A673 (cell line): ENCODE results near the gene ETV6. TPM values are rescaled to one million over a fixed set of nuclear protein-coding genes. Genes with fewer than 3 reads are reported as not detected.
"Not testable (repeated sequence)": the region's sequence is repeated elsewhere in the genome, so short reads cannot be mapped to it uniquely, and the experiment has no call there.

Experiments used
- BruUV-seq: library from RNA; stranded (reverse); fragments of 400-500 nt; replicated peaks from 2 replicates; lab custom pipeline; 2021; lab: Mats Ljungman, UMichigan
- CTCF ChIA-PET: fragments of 300-600 bp; sonication (Branson Sonifier 250); formaldehyde crosslinking; loops from one replicate; lab custom pipeline; 2022; ENCODE audit warnings: antibody characterized with exemption; lab: Charles Lee
- POLR2A ChIA-PET: fragments of 300-600 bp; sonication (Branson Sonifier 250); formaldehyde crosslinking; loops from one replicate; lab custom pipeline; 2022; ENCODE audit warnings: antibody characterized with exemption; ENCODE audit not compliant: low non-redundant PET; lab: Charles Lee
- DNase-seq: peaks from one replicate; pipeline ENCODE4 v3.0.0-alpha.2; 2015; ENCODE audit warnings: low spot score
- H3K27ac ChIP-seq: fragments of 200-600 bp; sonication (generic); 2 replicates; pipeline ENCODE4 v1.5.1; 2016; ENCODE audit warnings: mixed run types, low read depth, mild to moderate bottlenecking, mixed read lengths, antibody characterized with exemption, low read length; ENCODE audit not compliant: poor library complexity, severe bottlenecking
- H3K27me3 ChIP-seq: fragments of 200-600 bp; sonication (generic); replicated peaks from 2 replicates; pipeline ENCODE4 v1.6.1; 2017; ENCODE audit warnings: mixed run types, low read depth, mild to moderate bottlenecking, mixed read lengths, antibody characterized with exemption, low read length; ENCODE audit not compliant: insufficient read depth, poor library complexity
- H3K36me3 ChIP-seq: fragments of 200-600 bp; sonication (generic); 2 replicates; pipeline ENCODE4 v1.6.1; 2016; ENCODE audit warnings: mixed run types, mild to moderate bottlenecking, mixed read lengths, antibody characterized with exemption, low read length; ENCODE audit not compliant: insufficient read depth, poor library complexity, severe bottlenecking
- H3K4me1 ChIP-seq: fragments of 200-600 bp; sonication (generic); 2 replicates; pipeline ENCODE4 v1.6.1; 2017; ENCODE audit warnings: mixed run types, mild to moderate bottlenecking, mixed read lengths, antibody characterized with exemption, low read length; ENCODE audit not compliant: insufficient read depth, poor library complexity, severe bottlenecking
- H3K4me3 ChIP-seq: fragments of 200-600 bp; sonication (generic); 2 replicates; pipeline ENCODE4 v1.5.1; 2016; ENCODE audit warnings: low read depth, mixed run types, mild to moderate bottlenecking, mixed read lengths, low read length; ENCODE audit not compliant: poor library complexity, severe bottlenecking
- H3K9me3 ChIP-seq: fragments of 200-600 bp; sonication (generic); 2 replicates; pipeline ENCODE4 v1.6.1; 2016; ENCODE audit warnings: mixed run types, low read depth, mild to moderate bottlenecking, mixed read lengths, antibody characterized with exemption, low read length; ENCODE audit not compliant: poor library complexity, severe bottlenecking
- EZH2 ChIP-seq: fragments of 200-600 bp; sonication (generic); IDR thresholded peaks from 2 replicates; pipeline ENCODE4 v1.6.1; 2017; ENCODE audit warnings: borderline replicate concordance, low read depth, mild to moderate bottlenecking, mixed read lengths, antibody characterized with exemption, low read length; ENCODE audit not compliant: poor library complexity, severe bottlenecking
- intact Hi-C: fragments of 100-400 bp; cut with micrococcal nuclease; formaldehyde crosslinking; loops from one replicate; pipeline ENCODE4 v1.10.0; 2022; ENCODE audit not compliant: unreplicated experiment
- total RNA-seq: library from RNA; stranded (reverse); gene quantifications from 2 replicates; pipeline ENCODE4 v1.2.3, GENCODE V29; 2021
- TF ChIP-seq, protein P1 (sequence below): fragments of 300-800, 200-600 bp; sonication (generic); conservative IDR thresholded peaks from 2 replicates; pipeline ENCODE4 v1.5.1; 2017; ENCODE audit warnings: low read depth, mild to moderate bottlenecking, antibody characterized with exemption, low read length, moderate library complexity, mixed read lengths

Gene ETV6
- total RNA-seq, 1 experiment from 2014 or later, result 32.4 TPM

DNA sequence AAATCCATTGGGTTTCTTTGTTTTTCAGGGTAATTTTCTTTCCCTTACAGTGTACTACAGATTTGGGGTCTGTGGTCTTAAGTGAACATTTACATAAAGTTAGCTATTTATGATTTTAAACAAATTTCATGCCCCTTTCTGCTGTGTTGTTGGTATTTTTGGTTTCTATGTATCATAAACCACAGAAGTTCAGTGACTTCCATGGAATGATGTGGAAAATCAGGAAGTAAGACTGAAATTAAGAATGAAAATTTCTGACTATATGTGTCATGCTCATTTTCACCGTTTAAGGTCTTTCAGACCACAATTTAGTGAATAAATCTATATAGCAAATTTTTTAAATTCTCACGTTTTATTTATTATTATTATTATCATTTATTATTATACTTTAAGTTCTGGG lies 31.7 kb downstream of the ETV6 start:
- Histone ChIP-seq H3K27me3 (no peaks in the 10 kb centered on the region), H3K27ac (no peak overlapping the region), H3K4me3 (no peak overlapping the region), H3K4me1 (peaks cover 25% of the 10 kb centered on the region), H3K9me3 (no peaks in the 10 kb centered on the region), H3K36me3 (no peaks in the 10 kb centered on the region)
- TF ChIP-seq, protein P1, sequence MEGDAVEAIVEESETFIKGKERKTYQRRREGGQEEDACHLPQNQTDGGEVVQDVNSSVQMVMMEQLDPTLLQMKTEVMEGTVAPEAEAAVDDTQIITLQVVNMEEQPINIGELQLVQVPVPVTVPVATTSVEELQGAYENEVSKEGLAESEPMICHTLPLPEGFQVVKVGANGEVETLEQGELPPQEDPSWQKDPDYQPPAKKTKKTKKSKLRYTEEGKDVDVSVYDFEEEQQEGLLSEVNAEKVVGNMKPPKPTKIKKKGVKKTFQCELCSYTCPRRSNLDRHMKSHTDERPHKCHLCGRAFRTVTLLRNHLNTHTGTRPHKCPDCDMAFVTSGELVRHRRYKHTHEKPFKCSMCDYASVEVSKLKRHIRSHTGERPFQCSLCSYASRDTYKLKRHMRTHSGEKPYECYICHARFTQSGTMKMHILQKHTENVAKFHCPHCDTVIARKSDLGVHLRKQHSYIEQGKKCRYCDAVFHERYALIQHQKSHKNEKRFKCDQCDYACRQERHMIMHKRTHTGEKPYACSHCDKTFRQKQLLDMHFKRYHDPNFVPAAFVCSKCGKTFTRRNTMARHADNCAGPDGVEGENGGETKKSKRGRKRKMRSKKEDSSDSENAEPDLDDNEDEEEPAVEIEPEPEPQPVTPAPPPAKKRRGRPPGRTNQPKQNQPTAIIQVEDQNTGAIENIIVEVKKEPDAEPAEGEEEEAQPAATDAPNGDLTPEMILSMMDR, result no peak
- no peak for TF ChIP-seq EZH2
- intact Hi-C loops, result no loop called here
- no peak for DNase-seq
- POLR2A ChIA-PET, result no interaction called here
- CTCF ChIA-PET, result no interaction called here
- no TSS peak for BruUV-seq

DNA sequence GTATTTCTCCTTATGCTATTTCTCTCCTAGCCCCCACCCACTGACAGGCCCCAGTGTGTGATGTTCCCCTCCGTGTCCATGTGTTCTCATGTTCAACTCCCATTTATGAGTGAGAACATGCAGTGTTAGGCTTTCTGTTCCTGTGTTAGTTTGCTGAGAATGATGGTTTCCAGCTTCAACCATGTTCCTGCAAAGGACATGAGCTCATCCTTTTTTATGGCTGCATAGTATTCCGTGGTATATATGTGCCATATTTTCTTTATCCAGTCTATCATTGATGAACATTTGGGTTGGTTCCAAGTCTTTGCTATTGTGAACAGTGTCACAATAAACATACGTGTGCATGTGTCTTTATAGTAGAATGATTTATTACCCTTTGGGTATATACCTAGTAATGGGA lies 32.2 kb downstream of the ETV6 start:
- POLR2A ChIA-PET, H3K4me3 ChIP-seq, BruUV-seq, H3K27me3 ChIP-seq, H3K9me3 ChIP-seq, H3K36me3 ChIP-seq, DNase-seq, CTCF ChIA-PET, H3K27ac ChIP-seq, intact Hi-C loops: not testable (repeated sequence)
- H3K4me1 ChIP-seq, result peaks cover 25% of the 10 kb centered on the region

DNA sequence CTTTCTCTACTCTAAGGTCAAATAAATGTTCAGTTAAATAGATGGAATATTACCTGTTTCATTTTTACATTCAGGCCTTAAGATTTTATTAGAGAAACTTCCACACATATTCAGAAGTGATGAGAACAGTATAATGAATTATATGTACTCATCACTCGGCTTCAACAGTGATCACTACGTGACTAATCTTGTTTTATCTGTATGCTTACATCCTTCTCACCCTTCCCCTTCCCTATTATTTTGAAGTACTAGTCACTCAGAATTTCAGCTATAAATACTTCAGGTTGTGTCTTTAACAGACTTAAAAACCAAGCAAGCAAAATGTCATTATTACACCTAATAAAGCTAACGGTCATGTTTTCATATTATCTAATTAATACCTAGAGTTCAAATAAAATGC lies 34.9 kb downstream of the ETV6 start:
- Histone ChIP-seq H3K9me3 (no peaks in the 10 kb centered on the region), H3K4me1 (peaks cover 44% of the 10 kb centered on the region), H3K4me3 (no peak overlapping the region), H3K36me3 (no peaks in the 10 kb centered on the region), H3K27me3 (no peaks in the 10 kb centered on the region), H3K27ac (no peak overlapping the region)
- BruUV-seq, result no TSS peak
- no peak for DNase-seq
- ChIA-PET POLR2A (no interaction called here), CTCF (no interaction called here)
- TF ChIP-seq, protein P1, result no peak
- no peak for TF ChIP-seq EZH2
- intact Hi-C loops, result no loop called here

- Histone ChIP-seq H3K4me3 (no peak overlapping the region), H3K9me3 (no peaks in the 10 kb centered on the region), H3K36me3 (no peaks in the 10 kb centered on the region), H3K4me1 (peaks cover 44% of the 10 kb centered on the region), H3K27ac (no peak overlapping the region), H3K27me3 (no peaks in the 10 kb centered on the region)
- BruUV-seq, result no TSS peak
- DNase-seq, result no peak
- POLR2A ChIA-PET, result no interaction called here
- TF ChIP-seq, protein P1, result no peak
- no peak for TF ChIP-seq EZH2
- CTCF ChIA-PET, result no interaction called here
- intact Hi-C loops, result no loop called here
Measured at GRCh38 chr12:11684811-11685210, 35.3 kb downstream of the ETV6 start.
